IPS-18a (cell line): ENCODE data around the gene PLEKHA7.
"Not testable (repeated sequence)": the region's sequence is repeated elsewhere in the genome, so short reads cannot be mapped to it uniquely, and the experiment has no call there.

Experiments
- H3K27ac ChIP-seq: one replicate; pipeline ENCODE4 v1.5.1; 2013; ENCODE audit warnings: low read length
- H3K27me3 ChIP-seq: one replicate; pipeline ENCODE4 v1.6.1; 2013; ENCODE audit warnings: mild to moderate bottlenecking, low read length; ENCODE audit not compliant: control insufficient read depth, insufficient read depth
- H3K36me3 ChIP-seq: one replicate; pipeline ENCODE4 v1.6.1; 2013; ENCODE audit warnings: low read depth, low read length; ENCODE audit not compliant: control insufficient read depth
- H3K4me1 ChIP-seq: one replicate; pipeline ENCODE4 v1.6.1; 2013; ENCODE audit warnings: low read depth, low read length; ENCODE audit not compliant: control insufficient read depth
- H3K4me3 ChIP-seq: one replicate; pipeline ENCODE4 v1.5.1; 2013; ENCODE audit warnings: low read length
- H3K9ac ChIP-seq: one replicate; pipeline ENCODE4 v1.6.1; 2013; ENCODE audit warnings: mild to moderate bottlenecking, low read length, moderate library complexity
- H3K9me3 ChIP-seq: one replicate; pipeline ENCODE4 v1.6.1; 2013; ENCODE audit warnings: low read depth, low read length; ENCODE audit not compliant: control insufficient read depth

PLEKHA7 gene, protein sequence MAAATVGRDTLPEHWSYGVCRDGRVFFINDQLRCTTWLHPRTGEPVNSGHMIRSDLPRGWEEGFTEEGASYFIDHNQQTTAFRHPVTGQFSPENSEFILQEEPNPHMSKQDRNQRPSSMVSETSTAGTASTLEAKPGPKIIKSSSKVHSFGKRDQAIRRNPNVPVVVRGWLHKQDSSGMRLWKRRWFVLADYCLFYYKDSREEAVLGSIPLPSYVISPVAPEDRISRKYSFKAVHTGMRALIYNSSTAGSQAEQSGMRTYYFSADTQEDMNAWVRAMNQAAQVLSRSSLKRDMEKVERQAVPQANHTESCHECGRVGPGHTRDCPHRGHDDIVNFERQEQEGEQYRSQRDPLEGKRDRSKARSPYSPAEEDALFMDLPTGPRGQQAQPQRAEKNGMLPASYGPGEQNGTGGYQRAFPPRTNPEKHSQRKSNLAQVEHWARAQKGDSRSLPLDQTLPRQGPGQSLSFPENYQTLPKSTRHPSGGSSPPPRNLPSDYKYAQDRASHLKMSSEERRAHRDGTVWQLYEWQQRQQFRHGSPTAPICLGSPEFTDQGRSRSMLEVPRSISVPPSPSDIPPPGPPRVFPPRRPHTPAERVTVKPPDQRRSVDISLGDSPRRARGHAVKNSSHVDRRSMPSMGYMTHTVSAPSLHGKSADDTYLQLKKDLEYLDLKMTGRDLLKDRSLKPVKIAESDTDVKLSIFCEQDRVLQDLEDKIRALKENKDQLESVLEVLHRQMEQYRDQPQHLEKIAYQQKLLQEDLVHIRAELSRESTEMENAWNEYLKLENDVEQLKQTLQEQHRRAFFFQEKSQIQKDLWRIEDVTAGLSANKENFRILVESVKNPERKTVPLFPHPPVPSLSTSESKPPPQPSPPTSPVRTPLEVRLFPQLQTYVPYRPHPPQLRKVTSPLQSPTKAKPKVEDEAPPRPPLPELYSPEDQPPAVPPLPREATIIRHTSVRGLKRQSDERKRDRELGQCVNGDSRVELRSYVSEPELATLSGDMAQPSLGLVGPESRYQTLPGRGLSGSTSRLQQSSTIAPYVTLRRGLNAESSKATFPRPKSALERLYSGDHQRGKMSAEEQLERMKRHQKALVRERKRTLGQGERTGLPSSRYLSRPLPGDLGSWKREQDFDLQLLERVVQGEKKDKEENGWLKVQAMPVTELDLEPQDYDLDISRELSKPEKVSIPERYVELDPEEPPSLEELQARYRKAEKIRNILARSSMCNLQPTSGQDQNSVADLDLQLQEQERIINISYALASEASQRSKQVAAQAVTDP

DNA sequence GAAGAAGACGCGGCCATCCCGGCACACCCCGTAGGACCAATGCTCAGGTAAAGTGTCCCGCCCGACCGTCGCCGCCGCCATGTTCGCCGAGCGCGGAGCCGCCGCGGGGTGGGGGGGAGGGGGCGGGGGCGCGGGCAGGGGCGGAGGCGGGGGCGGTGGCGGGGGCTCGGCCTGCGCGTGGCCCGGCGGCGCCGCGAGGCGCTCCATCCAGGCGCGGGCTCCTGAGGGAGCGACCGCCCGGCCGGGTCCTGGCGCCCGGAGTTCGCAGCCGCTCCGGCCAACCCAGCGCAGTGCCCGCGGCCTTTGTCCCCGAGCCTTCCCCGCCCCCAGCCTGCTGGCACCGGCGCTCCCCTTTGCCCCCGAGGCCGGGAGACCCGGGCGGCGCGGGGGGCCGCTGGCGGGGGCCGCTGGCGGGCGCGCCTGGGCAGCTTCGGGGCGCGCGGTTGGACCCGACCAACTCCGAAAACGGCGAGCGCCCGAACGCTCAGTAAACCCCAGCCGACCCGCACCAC is at the start of gene PLEKHA7:
PLEKHA7 (minus strand) TSS at position 94 of the 512 bp plus-strand sequence; CDS start at position 81, 13 bp downstream.
- no peaks in the 10 kb centered on the region for H3K9me3 ChIP-seq
- H3K4me1 ChIP-seq: peaks cover 9% of the 10 kb centered on the region
- peak within 1 kb of the TSS; percentile 85 for H3K4me3 ChIP-seq
- peak within 1 kb of the TSS; percentile 61 for H3K9ac ChIP-seq
- no peak within 1 kb of the TSS for H3K27ac ChIP-seq
- H3K27me3 ChIP-seq: peaks cover 48% of the 10 kb centered on the region
- no peaks in the 10 kb centered on the region for H3K36me3 ChIP-seq

DNA sequence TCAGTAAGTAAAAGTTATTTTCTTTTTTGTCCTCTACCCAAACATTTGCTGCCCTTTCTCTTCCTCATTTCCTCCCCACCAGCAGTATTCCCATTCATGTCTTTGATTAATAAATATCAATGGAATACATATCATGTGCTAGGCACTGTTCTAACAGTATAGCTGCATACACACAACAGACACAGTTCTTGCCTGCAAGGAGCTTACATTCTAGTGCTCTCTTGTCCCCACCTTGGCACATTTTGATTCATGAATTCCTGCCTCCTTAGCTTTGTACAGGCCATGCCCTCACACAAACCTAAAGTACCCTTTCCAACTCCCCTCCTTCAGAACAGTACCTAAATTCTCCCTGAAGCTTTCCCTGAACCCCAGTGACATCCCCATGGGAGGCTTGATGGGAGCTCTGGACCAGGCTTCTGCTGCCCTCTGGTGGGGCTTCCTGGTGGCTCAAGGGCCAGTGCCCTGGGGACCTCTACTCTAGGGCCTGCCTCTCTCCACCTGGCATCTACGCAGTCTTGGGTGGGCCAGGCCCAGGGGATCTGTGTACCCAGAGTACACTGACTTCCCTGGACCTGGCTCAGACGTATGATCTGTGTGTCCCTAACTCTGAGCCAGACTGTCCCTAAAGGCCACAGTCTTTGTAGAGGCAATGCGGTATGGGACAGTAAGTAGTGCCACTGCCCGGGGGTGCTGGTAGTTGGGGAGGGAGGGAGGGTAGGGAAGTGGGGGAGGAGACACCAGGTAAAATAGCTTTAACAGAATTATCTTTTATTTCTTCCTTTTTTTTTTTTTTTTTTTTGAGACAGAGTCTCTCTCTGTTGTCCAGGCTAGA is 49.2 kb upstream of the PLEKHA7 start:
- no peaks in the 10 kb centered on the region for H3K9me3 ChIP-seq
- no peaks in the 10 kb centered on the region for H3K4me1 ChIP-seq
- no peaks in the 10 kb centered on the region for H3K36me3 ChIP-seq
- no peak overlapping the region for H3K9ac ChIP-seq
- H3K27ac ChIP-seq: no peak overlapping the region
- H3K4me3 ChIP-seq: no peak overlapping the region
- no peaks in the 10 kb centered on the region for H3K27me3 ChIP-seq

DNA sequence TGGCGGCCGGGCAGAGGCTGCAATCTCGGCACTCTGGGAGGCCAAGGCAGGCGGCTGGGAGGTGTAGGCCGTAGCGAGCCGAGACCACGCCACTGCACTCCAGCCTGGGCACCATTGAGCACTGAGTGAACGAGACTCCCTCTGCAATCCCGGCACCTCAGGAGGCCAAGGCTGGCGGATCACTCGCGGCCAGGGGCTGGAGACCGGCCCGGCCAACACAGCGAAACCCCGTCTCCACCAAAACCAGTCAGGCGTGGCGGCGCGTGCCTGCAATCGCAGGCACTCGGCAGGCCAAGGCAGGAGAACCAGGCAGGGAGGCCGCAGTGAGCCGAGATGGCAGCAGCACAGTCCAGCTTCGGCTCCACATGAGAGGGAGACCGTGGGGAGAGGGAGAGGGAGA is 36.9 kb upstream of the PLEKHA7 start:
- not testable (repeated sequence) for H3K9ac ChIP-seq, H3K9me3 ChIP-seq, H3K4me1 ChIP-seq, H3K4me3 ChIP-seq, H3K27me3 ChIP-seq, H3K27ac ChIP-seq, H3K36me3 ChIP-seq

DNA sequence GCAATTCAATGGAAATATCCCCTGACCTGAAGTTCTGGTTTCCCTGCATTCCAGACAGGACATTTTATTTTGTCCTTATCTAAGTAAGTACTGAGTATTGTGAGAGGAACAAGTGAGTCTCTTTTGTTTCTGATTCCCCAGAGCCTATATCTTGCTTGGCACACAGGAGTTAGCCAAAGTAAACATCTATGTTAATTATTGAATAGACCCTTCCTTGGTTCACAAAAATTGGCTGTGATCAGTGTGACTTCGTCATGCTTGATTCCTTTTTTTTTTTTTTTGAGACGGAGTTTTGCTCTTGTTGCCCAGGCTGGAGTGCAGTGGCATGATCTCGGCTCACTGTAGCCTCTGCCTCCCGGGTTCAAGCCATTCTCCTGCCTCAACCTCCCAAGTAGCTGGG is 34.3 kb upstream of the PLEKHA7 start:
- H3K27me3 ChIP-seq, H3K4me1 ChIP-seq, H3K27ac ChIP-seq, H3K36me3 ChIP-seq, H3K9me3 ChIP-seq, H3K9ac ChIP-seq, H3K4me3 ChIP-seq: not testable (repeated sequence)

DNA sequence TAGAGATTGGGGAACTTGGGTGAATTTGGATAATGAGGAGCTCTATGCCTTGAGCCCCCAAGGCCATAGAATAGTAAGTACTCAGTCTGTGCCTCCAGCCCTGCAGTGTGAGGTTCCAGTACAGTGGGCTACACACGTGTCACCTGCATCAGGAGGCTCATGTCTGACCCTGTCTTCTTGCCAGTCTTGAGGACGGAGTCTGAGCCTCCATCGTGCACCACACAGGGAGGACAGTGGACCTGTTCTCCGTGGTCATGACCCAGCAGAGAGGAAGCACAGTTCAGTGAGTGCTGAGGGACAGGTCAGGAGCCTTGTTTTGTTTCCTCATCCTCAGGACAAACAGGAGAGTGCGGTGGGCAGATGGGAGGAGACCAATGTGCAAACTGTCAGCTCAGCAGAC is 32.5 kb upstream of the PLEKHA7 start:
- Histone ChIP-seq H3K36me3 (no peaks in the 10 kb centered on the region), H3K27ac (no peak overlapping the region), H3K9ac (no peak overlapping the region), H3K9me3 (no peaks in the 10 kb centered on the region), H3K27me3 (no peaks in the 10 kb centered on the region), H3K4me3 (no peak overlapping the region), H3K4me1 (no peaks in the 10 kb centered on the region)

DNA sequence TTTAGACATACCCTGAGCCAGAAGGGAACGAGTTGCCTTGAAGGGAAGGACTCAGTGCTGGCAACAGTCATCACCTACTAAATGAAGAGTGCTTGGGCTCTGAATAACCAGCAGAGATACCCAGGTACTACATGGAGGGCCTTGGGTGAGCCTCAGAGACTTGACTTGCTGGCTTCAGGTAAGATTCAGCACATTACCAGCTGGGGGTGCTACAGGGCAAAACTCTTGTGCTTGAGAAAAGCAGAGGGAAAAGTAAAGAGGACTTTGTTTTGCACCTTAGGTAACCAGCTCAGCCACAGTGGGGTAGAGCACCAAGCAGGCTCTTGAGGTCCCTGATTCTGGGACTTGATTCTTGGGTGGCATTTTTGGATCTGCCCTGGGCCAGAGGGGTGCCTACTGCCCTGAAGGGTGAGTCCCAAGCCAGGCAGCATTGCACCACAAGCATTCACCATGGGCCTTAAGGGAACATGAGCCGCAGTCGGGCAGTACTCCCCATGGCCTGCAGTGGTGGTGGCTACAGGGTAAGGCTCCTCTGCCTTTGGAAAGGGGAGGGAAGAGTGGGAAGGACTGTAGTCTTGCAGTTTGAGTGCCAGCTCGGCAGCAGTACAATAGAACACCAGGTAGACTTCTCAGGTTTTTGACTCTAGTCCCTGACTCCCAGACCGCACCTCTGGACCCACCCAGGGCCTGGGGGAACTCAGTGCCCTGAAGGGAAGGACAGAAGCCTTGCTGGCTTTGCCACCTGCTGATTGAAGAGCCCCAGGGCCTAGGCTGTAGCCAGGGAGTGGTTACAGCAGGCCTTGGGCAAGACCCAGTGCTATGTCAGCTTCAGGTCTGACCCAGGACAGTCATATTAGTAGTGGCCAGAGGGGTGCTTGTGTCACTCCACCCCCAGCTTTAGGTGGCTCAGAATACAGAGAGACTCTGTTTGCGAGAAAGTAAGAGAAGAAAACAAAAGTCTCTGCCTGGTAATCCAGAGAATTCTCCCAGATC is 22.7 kb upstream of the PLEKHA7 start:
- Histone ChIP-seq H3K4me1 (no peaks in the 10 kb centered on the region), H3K4me3 (no peak overlapping the region), H3K9me3 (no peaks in the 10 kb centered on the region), H3K27ac (no peak overlapping the region), H3K36me3 (no peaks in the 10 kb centered on the region), H3K27me3 (no peaks in the 10 kb centered on the region), H3K9ac (no peak overlapping the region)

DNA sequence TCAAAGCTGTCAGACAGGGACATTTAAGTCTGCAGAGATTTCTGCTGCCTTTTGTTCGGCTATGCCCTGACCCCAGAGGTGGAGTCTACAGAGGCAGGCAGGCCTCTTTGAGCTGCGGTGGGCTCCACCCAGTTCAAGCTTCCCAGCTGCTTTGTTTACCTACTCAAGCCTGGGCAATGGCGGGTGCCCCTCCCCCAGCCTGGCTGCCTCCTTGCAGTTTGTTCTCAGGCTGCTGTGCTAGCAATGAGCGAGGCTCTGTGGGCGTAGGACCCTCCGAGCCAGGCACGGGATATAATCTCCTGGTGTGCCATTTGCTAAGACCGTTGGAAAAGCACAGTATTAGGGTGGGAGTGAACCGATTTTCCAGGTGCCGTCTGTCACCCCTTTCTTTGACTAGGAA is 19.8 kb upstream of the PLEKHA7 start:
- H3K9me3 ChIP-seq, H3K27me3 ChIP-seq, H3K27ac ChIP-seq, H3K4me1 ChIP-seq, H3K9ac ChIP-seq, H3K36me3 ChIP-seq, H3K4me3 ChIP-seq: not testable (repeated sequence)

DNA sequence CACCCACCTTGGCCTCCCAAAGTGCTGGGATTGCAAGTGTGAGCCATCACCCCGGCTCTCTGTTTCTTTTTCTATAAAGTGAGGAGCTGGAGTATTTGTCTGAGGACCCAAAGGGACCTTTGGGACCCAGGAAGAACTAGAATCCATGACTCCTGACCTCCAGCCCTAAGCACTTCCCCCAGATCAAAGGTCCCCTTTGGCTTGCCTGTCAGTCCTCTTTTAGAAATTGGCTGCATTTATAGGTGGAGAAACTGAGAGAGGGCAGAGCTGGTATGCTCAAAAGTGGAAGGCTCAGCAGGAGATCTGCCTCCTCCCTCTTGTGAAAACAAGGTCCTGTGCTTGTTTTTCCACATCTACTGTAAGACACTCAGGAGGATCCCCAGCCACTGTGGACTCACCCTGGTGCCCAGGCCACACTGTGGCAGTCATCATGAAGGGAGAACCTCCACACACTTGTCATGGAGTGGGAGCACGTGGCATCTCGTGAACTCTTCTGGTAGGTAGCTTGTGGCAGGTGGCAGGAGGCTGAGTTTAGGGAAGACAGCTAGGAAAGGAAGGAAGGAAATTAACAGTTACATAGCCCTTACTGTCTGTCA is 12.4 kb upstream of the PLEKHA7 start:
- H3K27me3 ChIP-seq: no peaks in the 10 kb centered on the region
- no peak overlapping the region for H3K27ac ChIP-seq
- H3K36me3 ChIP-seq: no peaks in the 10 kb centered on the region
- no peaks in the 10 kb centered on the region for H3K4me1 ChIP-seq
- no peak overlapping the region for H3K9ac ChIP-seq
- no peak overlapping the region for H3K4me3 ChIP-seq
- H3K9me3 ChIP-seq: no peaks in the 10 kb centered on the region

DNA sequence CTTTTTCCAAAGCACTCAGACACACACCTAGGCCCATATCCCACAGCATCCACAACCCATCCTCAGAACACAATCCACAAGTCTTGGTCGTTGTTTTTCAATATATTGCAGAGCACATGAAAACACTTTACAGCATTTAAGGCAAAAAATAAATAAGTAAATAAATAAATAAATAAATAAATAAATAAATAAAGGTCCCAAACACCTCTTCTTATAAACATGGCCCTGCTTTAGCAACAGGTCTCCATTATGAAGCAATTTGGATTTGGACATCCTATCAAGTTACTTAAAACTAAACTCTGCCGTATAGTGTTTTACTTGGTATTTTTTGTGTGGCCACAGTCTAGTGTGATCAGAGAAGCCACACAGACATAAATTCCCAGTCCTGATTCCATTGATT is 10.7 kb upstream of the PLEKHA7 start:
- Histone ChIP-seq H3K27ac (no peak overlapping the region), H3K4me1 (no peaks in the 10 kb centered on the region), H3K4me3 (no peak overlapping the region), H3K27me3 (no peaks in the 10 kb centered on the region), H3K9ac (no peak overlapping the region), H3K9me3 (no peaks in the 10 kb centered on the region), H3K36me3 (no peaks in the 10 kb centered on the region)

DNA sequence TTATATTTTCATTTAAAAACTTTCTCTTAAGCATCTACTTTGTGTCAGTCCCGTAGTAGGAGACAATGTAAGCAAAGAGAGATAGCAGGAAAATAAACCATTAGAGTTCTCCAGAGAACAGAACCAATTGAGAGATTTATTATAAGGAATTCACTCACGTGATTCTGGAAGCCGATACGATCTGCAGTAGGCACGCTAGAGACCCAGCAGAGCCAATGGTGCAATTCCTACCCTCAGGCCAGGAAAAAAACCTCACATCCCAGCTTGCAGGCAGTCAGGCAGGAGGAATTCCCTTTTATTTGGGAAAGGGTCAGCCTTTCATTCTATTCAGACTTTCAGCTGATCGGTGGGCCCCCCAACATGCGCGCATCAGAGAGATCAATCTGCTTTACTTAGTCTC is 7.3 kb upstream of the PLEKHA7 start:
- H3K4me1 ChIP-seq: no peaks in the 10 kb centered on the region

More for the DNA sequence above, 7.3 kb upstream of the PLEKHA7 start:
- Histone ChIP-seq H3K9ac (no peak overlapping the region), H3K27ac (no peak overlapping the region), H3K4me3 (no peak overlapping the region), H3K36me3 (no peaks in the 10 kb centered on the region), H3K9me3 (no peaks in the 10 kb centered on the region), H3K27me3 (peaks cover under 1% of the 10 kb centered on the region)
